SU-DHL-6 (cell line): Measurements from ENCODE around the gene ASPHD1.
A peak's percentile ranks its signal among the peaks of the same experiment; 100 is the strongest.

Experiments
- H2AFZ ChIP-seq: fragments of 200-600 bp; sonication (generic); 2 replicates; pipeline ENCODE4 v1.6.1; 2014; ENCODE audit warnings: low read depth, mild to moderate bottlenecking, moderate library complexity, mixed read lengths, antibody characterized with exemption, low read length; ENCODE audit not compliant: severe bottlenecking
- H3F3A ChIP-seq: fragments of 200-600 bp; shearing (Covaris generic); 2 replicates; pipeline ENCODE4 v1.6.0; 2016; ENCODE audit warnings: antibody characterized with exemption, mild to moderate bottlenecking; ENCODE audit not compliant: insufficient read depth
- H3K27ac ChIP-seq: fragments of 200-600 bp; sonication (generic); 2 replicates; pipeline ENCODE4 v1.5.1; 2016; ENCODE audit warnings: low read depth, mild to moderate bottlenecking, low read length, moderate library complexity, mixed read lengths
- H3K27me3 ChIP-seq: fragments of 200-600 bp; sonication (generic), shearing (Covaris generic); 2 replicates; pipeline ENCODE4 v1.6.0; 2014; ENCODE audit warnings: mild to moderate bottlenecking, low read length
- H3K36me3 ChIP-seq: fragments of 200-600 bp; sonication (generic); 2 replicates; pipeline ENCODE4 v1.6.1; 2014; ENCODE audit warnings: mild to moderate bottlenecking, low read length, mixed read lengths
- H3K4me2 ChIP-seq: fragments of 300-600, 200-600 bp; shearing (Covaris generic), sonication (generic); 2 replicates; pipeline ENCODE4 v1.6.0; 2014; ENCODE audit warnings: low read length, low read depth, mild to moderate bottlenecking; ENCODE audit not compliant: poor library complexity, severe bottlenecking
- H3K4me3 ChIP-seq: fragments of 200-600 bp; sonication (generic); 2 replicates; pipeline ENCODE4 v1.5.1; 2014; ENCODE audit warnings: antibody characterized with exemption, low read length, mild to moderate bottlenecking, mixed read lengths; ENCODE audit not compliant: insufficient read depth, poor library complexity, severe bottlenecking
- H3K79me2 ChIP-seq: fragments of 200-600 bp; sonication (generic); 2 replicates; pipeline ENCODE4 v1.6.1; 2014; ENCODE audit warnings: mild to moderate bottlenecking, low read length, moderate library complexity; ENCODE audit not compliant: insufficient read depth
- H3K9ac ChIP-seq: fragments of 200-600 bp; sonication (generic); 2 replicates; pipeline ENCODE4 v1.7.0; 2014; ENCODE audit warnings: mild to moderate bottlenecking, low read length
- H3K9me2 ChIP-seq: fragments of 200-600 bp; sonication (generic); replicated peaks from 2 replicates; pipeline ENCODE4 v1.6.1; 2014; ENCODE audit warnings: low read length; ENCODE audit not compliant: insufficient read depth
- H3K9me3 ChIP-seq: fragments of 200-600 bp; sonication (generic); 2 replicates; pipeline ENCODE4 v1.6.1; 2014; ENCODE audit warnings: low read length, mixed read lengths; ENCODE audit not compliant: insufficient read depth
- H4K20me1 ChIP-seq: fragments of 200-600 bp; sonication (generic); 2 replicates; pipeline ENCODE4 v1.6.1; 2014; ENCODE audit warnings: low read depth, mild to moderate bottlenecking, antibody characterized with exemption, low read length, moderate library complexity, mixed read lengths
- CTCF ChIP-seq: fragments of 200-600 bp; sonication (generic); IDR thresholded peaks from one replicate; pipeline ENCODE4 v1.5.1; 2017; ENCODE audit warnings: antibody characterized with exemption, mild to moderate bottlenecking, low read length, moderate library complexity; ENCODE audit not compliant: insufficient read depth, poor library complexity, severe bottlenecking
- EZH2phosphoT487 ChIP-seq: fragments of 200-600 bp; sonication (generic), shearing (Covaris generic); conservative IDR thresholded peaks from 2 replicates; pipeline ENCODE4 v1.6.1; 2018; ENCODE audit warnings: mild to moderate bottlenecking, antibody characterized with exemption, low read length, moderate library complexity, mixed read lengths

Gene ASPHD1

DNA sequence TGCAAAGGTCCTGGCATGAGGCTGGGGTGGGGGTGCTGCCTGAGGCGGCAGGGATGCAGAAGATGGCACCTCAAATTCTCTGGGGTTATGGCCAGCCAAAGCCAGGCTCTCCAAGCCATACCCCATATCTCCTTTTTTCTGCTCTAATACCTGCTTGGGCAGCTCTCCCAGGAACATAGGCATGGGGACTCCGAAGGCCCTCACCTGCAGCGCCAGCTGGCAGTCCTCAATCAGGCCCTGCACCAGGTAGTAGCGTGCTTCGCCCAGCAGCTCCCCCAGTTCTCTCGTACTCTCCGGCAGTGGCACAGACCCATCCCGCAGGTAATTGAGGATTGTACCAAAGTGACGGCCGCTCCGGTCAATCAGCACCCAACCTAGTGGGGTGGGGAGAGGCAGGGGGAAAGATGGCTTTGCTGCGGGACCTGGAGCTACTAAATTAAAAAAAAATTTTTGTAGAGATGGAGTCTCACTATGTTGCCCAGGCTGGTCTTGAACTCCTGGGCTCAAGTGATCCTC lies 22.8 kb downstream of the ASPHD1 start:
- no peaks in the 10 kb centered on the region for H4K20me1 ChIP-seq
- no peaks in the 10 kb centered on the region for H3K9me2 ChIP-seq
- H3K36me3 ChIP-seq = peaks cover 8% of the 10 kb centered on the region; the same call in 1 of the 2 replicates
- no peaks in the 10 kb centered on the region for H3K27me3 ChIP-seq
- TF ChIP-seq CTCF = no peak
- TF ChIP-seq EZH2phosphoT487 = no peak
- no peak overlapping the region for H3K4me3 ChIP-seq
- no peaks in the 10 kb centered on the region for H3K9me3 ChIP-seq
- H3F3A ChIP-seq = no peaks in the 10 kb centered on the region
- H3K27ac ChIP-seq = no peak overlapping the region
- no peak overlapping the region for H2AFZ ChIP-seq
- no peak overlapping the region for H3K4me2 ChIP-seq
- peaks cover 14% of the 10 kb centered on the region for H3K79me2 ChIP-seq
- no peak overlapping the region for H3K9ac ChIP-seq

GRCh38 chr16:29925105-29925756 lies 24.9 kb downstream of the ASPHD1 start:
- Histone ChIP-seq H3K4me3 (peak overlapping the region; percentile 59), H3K79me2 (peaks cover 14% of the 10 kb centered on the region), H3K27ac (no peak overlapping the region), H2AFZ (peak overlapping the region; percentile 69), H3K9me3 (no peaks in the 10 kb centered on the region), H3K27me3 (no peaks in the 10 kb centered on the region), H3K9ac (peak overlapping the region; percentile 80), H4K20me1 (no peaks in the 10 kb centered on the region), H3F3A (no peaks in the 10 kb centered on the region), H3K36me3 (peaks cover 3% of the 10 kb centered on the region; the same call in 1 of the 2 replicates), H3K4me2 (peak overlapping the region; percentile 78), H3K9me2 (no peaks in the 10 kb centered on the region)
- TF ChIP-seq EZH2phosphoT487 (no peak), CTCF (no peak)

- H3K9me2 ChIP-seq = no peaks in the 10 kb centered on the region
- no peaks in the 10 kb centered on the region for H3K9me3 ChIP-seq
- peak within 1 kb of the TSS; percentile 59 for H3K4me3 ChIP-seq
- H3K79me2 ChIP-seq = peaks cover 14% of the 10 kb centered on the region
- peak within 1 kb of the TSS; percentile 78 for H3K4me2 ChIP-seq
- no peaks in the 10 kb centered on the region for H3K27me3 ChIP-seq
- H2AFZ ChIP-seq = peak within 1 kb of the TSS; percentile 83
- H4K20me1 ChIP-seq = no peaks in the 10 kb centered on the region
- TF ChIP-seq EZH2phosphoT487 = no peak
- TF ChIP-seq CTCF = no peak
- H3K36me3 ChIP-seq = no peaks in the 10 kb centered on the region
- H3K9ac ChIP-seq = peak within 1 kb of the TSS; percentile 80
- H3F3A ChIP-seq = no peaks in the 10 kb centered on the region
- peak within 1 kb of the TSS; percentile 46 for H3K27ac ChIP-seq
These were observed 25.8 kb downstream of the ASPHD1 start, which contains the start of gene KCTD13 for GRCh38 chr16:29925781-29926710. Gene KCTD13, minus strand, starts transcription at chr16:29926226. Its CDS starts 193 bp downstream, at chr16:29926033.
